OCI-LY7 (cell line): ENCODE data around the gene ZNF350.

Source experiments
- EZH2phosphoT487 ChIP-seq: fragments of 200-600 bp; sonication (generic); IDR thresholded peaks from 2 replicates; pipeline ENCODE4 v1.6.1; 2018; ENCODE audit warnings: low read depth, borderline replicate concordance, mild to moderate bottlenecking, mixed run types, antibody characterized with exemption, low read length, moderate library complexity, mixed read lengths
- TF ChIP-seq, protein P1 (sequence below): fragments of 200-600 bp; sonication (generic); conservative IDR thresholded peaks from 2 replicates; pipeline ENCODE4 v1.5.1; 2014; ENCODE audit warnings: mild to moderate bottlenecking, antibody characterized with exemption, low read length, moderate library complexity, mixed read lengths

DNA sequence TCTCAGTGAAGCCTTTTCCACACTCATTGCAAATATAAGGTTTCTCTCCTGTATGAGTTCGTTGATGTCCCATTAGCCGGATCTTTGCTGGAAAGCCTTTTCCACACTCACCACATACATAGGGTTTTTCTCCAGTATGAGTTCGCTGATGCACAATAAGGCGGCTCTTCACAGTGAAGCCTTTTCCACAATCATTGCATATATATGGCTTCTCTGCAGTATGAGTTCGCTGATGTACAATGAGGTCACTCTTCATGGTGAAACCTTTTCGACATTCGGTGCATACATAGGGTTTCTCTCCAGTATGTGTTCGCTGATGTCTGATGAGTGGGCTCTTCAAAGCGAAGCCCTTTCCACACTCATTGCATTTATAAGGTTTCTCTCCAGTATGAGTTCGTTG lies 6.8 kb upstream of the ZNF350 start:
- TF ChIP-seq, protein P1, sequence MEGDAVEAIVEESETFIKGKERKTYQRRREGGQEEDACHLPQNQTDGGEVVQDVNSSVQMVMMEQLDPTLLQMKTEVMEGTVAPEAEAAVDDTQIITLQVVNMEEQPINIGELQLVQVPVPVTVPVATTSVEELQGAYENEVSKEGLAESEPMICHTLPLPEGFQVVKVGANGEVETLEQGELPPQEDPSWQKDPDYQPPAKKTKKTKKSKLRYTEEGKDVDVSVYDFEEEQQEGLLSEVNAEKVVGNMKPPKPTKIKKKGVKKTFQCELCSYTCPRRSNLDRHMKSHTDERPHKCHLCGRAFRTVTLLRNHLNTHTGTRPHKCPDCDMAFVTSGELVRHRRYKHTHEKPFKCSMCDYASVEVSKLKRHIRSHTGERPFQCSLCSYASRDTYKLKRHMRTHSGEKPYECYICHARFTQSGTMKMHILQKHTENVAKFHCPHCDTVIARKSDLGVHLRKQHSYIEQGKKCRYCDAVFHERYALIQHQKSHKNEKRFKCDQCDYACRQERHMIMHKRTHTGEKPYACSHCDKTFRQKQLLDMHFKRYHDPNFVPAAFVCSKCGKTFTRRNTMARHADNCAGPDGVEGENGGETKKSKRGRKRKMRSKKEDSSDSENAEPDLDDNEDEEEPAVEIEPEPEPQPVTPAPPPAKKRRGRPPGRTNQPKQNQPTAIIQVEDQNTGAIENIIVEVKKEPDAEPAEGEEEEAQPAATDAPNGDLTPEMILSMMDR = no peak
- no peak for TF ChIP-seq EZH2phosphoT487
